Measurements from ENCODE around the gene H19. TPM values are rescaled to one million over a fixed set of nuclear protein-coding genes. Genes with fewer than 3 reads are reported as not detected.

Gene H19
- total RNA-seq: 67.3 TPM

DNA sequence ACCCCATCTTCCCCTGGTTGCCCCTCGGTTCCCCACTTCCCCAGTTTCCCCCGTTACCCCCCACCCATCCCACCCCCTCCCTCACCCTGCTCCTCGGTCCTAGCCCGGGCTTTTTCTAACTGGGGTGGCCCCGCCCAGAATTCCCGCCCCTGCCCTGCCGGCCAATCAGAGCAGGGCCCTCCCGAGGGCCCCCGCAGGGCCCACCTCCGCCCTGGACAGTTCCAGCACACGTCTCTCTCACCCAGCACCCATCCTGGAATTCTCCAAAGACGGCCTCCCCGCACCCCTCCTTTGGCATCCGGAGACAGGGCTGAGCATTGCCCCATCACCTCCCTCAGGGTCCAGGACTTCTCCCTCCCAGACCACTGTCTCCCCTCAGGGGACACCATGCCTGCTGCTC, at the start of gene H19:
Gene H19, minus strand, starts transcription at position 88 of the 400 bp plus-strand sequence.
- no peak for DNase-seq (ENCODE audit: low spot score)

DNA sequence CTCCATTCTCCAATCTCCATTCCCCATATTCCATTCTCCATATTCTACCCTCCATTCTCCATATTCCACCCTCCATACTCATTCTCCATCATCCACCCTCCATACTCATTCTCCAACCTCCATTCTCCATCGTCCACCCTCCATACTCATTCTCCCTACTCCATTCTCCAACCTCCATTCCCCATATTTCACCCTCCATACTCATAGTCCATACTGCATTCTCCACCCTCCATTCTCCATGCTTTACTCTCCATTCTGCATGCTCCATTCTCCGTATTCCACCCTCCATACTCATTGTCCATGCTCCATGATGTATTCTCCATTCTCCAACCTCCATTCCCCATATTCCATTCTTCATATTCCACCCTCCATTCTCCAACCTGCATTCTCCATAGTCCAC, 44.3 kb upstream of the H19 start:
- DNase-seq (ENCODE audit: low spot score): no peak

DNA sequence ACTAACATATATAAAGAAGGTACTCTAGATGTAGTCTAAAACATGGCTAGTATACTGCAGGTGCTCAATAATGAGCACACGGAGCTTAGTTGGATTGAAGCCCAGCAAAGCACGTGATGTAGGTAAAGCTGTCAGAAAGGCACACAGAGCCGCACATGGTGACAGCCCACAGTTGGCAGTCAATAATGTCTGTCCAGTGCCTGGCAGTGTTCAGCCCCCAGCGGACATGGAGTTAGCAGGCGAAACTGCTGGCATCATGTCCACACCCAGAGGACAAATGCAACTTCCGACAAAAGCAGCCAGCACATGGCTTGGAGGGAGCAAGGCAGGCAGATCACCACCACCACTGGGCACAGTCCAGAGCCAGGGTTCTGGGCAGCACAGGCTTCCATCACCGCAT, 43.5 kb upstream of the H19 start:
- DNase-seq (ENCODE audit: low spot score): no peak

DNA sequence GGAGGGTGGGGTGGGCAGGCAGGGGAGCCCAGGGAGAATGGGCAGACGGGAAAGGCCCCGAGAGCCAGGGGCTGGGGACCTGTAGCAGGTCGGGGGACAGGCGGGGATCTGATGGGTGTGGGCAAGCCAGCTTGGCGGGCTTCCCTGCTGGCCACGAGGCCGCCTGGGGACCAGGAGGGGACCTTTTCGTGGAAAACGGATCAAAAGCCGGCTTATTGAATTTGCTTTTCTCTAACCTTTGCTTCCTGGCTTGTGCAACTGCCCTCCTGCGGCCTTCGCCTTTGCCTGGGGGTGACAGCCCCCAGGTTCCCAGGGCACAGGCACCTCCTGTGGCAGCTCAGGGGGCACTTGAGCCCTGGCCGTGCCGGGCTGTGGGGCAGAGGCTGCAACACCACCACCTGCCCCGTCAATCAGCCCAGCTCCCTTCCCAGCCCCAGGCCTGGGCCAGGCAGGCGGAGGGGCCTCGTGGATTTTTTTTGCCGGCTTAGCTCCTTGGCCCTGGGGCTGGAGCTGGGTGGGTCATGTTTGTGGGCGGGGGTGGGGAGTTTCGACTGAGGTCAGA, 41.6 kb upstream of the H19 start:
- DNase-seq (ENCODE audit: low spot score): no peak

DNA sequence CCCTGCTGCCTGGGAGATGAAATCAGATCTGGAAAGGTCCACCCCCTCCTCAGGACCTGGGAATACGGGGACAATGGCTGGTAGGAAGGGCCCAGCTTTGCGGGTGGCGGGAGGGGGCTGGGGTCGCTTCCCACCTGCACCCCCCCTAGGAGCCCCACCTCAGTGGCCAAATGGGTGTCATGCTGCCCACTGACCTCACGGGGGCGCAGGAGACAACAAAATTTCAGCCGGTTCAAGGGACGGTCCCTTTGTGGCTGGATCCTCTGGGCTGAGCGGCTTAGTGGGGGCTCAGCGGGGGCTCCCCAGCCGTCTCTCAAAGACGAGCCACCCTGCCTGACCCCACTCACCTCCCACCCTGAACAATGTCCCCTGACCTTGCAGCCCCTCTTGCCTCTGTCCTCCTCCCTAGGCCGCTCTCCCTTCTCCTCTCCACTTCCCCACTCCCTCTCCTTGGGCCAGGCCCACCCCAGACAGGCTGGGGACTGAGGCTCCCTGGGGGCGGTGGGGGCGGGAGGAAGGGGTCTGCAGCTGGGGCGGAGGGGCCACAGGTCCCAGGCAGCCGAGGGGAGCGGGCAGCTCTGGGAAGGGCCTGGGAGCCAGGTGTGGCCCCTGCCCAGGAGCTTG, 39.3 kb upstream of the H19 start:
- DNase-seq (ENCODE audit: low spot score): no peak

DNA sequence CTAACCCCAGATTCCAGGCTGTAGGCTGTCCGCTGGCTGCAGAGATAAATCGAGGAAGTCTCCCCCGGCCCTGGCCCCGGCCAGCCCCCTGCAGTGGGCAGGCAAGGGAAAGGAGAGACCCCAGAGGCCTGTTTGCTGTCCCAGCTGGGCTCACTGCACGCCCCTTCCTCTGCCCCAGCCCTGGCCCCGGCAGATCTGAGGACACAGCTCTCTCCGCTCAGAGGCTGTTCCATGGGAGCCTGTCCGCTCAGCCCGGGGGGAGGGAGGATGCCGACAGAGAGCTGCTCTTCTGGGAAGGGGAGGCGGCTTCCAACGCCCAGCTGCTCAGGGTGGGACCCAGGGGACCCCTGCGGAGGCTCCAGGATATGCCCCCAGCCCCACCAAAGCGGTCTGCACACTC, 37.7 kb upstream of the H19 start:
- no peak for DNase-seq (ENCODE audit: low spot score)

DNA sequence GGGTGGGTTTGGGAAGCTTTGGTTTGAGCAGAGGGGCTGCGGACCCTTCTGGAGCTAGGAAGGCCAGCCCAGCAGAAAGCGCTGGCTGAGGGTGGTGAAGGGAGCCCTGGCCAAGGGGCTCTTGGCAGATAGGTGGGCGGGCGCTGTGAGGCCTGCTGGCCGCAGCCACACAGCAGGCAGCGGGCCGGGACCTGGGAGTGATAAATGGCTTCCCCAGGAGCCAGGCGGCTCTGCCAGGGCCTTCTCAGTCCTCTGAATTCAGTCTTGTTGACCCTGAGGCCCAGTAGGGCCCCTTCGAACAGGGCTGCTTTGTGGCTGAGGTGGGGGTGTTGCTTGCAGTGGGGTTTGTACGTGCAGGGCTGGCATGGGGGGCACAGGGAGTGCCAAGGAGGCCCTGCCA, 33.4 kb upstream of the H19 start:
- DNase-seq (ENCODE audit: low spot score): no peak

DNA sequence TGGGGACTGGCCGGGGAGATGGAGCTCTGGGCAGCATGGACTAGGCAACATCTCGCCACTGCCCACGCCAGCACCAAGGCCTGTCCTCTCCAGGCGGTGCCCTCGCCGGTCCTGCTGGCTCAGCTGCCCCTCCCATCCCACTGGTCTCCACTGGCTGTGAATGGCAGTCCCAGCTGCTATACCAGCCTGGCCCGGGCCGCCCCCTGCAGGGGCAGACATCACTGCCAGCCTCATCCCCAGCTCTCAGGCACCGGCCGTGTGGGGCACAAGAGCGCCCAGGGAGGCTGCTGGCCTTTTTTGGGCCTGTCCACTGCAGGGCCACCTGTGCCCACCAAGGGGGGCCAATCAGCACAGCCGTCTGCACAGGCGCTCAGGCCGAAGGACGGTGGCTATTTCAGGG, 30.1 kb upstream of the H19 start:
- no peak for DNase-seq (ENCODE audit: low spot score)

DNA sequence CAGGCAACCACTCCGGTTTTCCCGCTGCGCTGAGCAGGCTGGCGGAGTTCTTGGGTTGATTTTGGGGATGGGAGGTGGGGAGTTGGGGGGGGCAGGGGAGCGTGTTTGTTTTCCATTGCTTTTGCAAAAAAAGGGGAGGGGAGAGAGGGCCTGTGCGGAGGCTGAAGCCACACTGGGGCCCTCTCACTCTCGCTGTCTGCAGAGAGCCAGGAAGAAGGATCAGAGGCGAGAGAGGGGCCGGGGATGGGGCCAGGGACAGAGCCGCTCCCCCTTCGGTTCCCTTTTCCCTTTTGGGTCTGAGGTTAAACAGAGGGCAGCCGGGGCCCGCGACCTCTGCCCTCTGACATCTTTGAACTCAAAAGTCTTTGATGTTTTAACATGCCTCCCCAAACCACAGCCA, 17.4 kb upstream of the H19 start:
- no peak for DNase-seq (ENCODE audit: low spot score)

DNA sequence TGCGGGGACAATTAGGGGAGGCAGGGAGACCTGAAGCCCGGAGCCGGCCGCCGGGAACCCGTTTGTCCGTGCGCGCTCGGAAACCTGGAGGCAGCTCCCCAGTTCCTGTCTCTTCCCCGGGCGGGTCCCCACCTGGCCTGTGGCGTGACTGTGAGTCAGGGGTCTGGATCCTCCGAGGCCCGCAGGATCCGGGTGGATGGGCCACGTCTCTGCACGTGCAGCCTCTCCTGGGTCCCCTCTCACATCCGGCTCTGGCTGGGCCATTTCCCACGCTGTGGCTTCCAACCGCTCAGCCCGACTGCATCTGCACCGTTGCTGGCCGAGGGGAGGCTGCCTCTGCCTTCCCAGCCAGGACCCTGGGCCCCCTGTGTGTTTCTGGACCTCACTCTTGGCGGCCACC, 14.8 kb upstream of the H19 start:
- no peak for DNase-seq (ENCODE audit: low spot score)

DNA sequence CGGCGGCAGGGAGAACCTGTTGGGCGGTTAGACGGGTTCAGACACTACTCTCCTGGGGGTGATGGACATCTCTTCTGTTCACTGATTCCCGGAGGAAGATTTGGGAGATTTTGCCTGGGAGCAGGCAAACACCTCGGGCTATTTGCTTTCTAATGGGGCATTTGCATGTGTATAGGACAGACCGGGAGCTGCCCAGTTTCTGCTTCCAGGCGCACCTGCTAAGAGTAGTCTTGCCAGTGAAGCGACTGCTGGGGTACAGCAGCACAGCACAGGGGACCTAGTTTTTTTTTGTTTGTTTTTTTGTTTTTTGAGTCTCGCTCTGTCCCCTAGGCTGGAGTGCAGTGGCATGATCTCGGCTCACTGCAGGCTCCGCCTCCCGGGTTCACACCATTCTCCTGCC, 6.8 kb upstream of the H19 start:
- no peak for DNase-seq (ENCODE audit: low spot score)

DNA sequence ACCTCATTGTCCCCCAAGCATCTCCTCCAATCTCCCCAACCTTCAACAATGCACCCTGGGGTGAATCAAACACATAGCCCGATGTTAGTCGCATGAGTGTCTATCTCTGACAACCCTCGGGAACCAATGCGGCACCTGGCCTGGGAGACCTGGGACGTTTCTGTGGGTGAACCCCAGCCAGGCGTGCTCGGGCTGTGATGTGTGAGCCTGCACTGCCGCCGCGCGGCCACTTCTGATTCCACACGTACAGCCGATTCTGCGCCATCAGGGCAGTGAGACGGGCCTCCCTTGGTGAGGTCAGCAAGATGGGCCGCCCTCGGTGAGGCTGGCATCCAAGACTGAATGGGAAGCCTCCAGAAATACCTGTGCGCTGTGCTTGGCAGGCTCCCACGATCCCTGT, 5.2 kb upstream of the H19 start:
- no peak for DNase-seq (ENCODE audit: low spot score)

DNA sequence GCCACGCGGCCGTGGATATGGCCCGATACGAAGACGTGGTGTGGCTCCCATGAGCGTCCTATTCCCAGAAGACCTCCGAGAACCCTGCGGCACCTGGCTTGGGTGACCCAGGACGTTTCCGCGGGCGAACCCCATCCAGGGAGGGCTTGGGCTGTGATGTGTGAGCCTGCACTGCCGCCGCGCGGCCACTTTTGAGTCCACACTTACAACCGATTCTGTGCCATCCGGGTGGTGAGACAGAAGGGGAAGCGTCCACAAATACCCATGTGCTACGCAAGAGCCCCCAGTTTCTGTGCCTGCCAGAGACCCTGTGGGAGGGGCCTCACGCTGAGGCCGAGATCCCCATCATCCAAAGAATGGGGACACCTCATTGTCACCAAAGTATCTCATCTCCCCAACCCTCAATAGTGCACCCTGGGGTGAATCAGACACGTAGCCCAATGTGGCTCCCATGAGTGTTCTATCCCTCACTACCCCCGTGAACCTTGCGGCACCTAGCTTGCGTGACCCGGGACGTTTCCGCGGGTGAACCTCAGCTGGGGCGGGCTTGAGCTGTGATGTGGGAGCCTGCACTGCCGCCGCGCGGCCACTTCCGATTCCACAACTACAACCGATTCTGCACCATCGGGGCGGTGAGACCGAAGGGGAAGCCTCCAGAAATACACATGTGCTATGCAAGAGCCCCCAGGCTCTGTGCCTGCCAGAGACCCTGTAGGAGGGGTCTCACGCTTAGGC, 4.6 kb upstream of the H19 start:
- no peak for DNase-seq (ENCODE audit: low spot score)

DNA sequence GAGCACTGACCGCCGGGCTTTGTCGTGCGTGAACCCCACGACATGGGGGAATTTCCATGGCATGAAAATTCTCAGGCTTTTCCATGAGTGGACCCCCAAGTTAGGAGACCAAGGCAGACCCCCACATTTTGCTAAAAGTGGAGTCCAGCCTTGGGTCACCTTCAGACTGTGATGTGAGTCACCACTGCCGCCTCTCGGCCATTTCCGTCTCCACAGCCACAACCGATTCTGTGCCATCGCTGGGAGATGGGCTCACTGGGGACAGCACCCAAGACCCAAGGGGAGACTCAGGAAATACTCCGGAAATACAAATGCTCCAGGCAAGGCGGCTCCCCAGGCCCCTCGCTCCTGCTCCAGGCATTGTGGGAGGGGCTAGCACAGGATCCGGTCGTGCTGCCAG, 1.2 kb upstream of the H19 start:
- no peak for DNase-seq (ENCODE audit: low spot score)

DNA sequence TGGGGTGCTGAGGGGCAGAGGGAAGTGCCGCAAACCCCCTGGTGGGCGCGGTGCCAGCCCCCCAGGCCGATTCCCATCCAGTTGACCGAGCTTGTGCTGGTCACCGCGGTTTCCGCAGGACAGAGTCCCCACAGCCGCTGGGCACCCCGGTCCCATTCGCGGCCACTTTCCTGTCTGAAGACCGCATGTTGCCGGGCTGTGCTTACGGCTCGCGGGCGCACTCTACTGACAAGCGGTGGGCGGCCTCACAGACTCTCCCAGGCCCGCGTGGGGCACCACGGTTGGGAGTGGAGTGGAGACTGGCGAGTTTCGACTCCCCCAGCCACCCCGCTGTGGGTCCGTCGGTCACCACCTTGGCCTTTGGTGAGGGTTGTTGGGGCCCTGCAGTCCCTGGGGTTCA, 648 bp upstream of the H19 start:
- DNase-seq (ENCODE audit: low spot score): no peak

DNA sequence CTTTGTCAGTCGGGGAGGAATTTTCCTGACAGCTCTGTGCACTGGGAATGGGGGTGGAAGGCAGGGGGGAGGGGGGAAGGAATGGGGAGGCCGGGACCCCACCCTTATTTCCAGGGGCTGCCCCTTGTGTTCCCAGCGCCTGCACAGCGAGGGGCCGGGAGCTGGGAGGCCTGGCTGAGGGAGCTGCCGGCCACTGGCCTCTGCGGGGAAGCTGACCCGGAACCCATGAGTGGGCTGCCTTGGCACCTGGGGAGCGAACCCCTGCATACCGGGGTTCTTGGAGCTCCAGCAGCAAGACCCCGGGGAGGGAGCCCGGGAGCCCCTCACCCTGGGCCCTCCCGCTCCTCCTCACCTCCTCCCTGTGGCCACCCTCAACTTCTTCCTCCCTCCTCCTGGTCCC, 3.5 kb downstream of the H19 start:
- DNase-seq (ENCODE audit: low spot score): no peak

DNA sequence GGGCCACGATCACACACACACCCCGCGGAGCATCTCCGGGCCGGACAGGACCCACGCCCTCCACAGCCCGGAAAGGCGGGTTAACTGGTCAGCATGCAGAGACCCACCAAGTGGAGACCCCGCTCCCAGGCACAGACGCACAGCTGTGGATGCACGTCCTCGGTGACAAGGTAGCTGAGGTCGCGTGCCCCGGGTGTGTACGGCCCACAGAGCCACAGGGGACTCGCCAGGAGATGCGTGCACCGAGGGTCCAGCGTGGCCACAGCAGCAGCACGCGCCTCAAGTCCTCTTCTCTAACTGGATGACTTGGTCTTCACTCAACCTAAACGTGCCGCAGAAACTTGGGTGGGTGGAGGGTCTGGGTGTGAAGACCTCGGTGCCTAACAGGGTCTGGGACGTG, 5.5 kb downstream of the H19 start:
- DNase-seq (ENCODE audit: low spot score): no peak

DNA sequence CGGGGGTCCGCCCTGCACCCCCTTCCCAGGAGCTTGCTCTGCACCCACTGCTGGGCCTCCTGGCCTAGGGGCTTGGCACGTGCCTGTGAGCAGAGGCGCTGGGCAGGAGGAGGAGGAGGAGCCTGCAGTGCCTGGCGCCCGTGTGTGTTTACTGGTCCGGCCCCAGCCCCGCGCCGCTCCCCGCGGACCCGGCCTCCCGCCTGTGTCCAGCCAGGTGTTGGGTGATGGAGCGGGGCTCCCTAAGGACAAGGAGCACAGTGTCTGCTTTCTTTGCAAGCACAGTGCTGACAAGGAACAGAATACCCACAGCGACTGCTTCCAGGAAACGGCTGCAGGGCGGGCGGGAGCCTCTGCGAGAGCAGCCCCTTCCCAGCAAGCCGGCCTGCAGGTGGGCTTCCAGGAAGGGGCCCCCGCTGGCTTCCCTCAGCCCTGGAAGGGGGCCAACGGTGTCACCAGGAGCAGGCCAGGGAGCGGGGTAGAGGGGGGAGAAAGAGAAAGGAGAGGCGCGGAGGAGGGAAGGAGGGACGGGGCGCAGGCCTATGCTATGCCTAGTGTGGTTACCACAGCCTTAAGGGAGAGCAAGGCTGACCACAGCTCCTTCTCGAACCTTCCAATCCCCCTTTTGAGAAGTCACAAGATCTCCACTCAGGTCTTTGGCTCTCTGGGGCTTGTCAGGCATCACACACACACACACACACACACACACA, 6.6 kb downstream of the H19 start:
- DNase-seq (ENCODE audit: low spot score): no peak

DNA sequence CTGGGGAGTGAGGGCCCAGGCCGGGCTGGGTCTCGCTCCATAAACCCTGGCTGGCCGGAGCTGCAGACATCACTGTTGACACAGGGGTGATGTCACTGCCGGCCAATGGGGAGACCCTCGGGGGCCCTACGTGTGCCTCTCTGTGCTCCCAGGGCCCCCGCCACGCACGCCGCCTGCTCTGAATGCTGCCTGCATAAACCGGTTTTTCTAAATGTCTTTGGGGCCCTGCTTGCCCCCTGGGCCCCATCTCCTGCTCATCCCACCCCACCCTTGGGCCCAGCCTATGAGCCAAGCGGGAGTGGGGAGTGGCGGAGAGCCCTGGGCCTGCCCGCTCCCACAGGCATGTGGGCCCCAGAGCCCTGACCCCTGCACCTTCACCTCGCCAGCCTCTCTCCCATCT, 7.7 kb downstream of the H19 start:
- DNase-seq (ENCODE audit: low spot score): no peak

DNA sequence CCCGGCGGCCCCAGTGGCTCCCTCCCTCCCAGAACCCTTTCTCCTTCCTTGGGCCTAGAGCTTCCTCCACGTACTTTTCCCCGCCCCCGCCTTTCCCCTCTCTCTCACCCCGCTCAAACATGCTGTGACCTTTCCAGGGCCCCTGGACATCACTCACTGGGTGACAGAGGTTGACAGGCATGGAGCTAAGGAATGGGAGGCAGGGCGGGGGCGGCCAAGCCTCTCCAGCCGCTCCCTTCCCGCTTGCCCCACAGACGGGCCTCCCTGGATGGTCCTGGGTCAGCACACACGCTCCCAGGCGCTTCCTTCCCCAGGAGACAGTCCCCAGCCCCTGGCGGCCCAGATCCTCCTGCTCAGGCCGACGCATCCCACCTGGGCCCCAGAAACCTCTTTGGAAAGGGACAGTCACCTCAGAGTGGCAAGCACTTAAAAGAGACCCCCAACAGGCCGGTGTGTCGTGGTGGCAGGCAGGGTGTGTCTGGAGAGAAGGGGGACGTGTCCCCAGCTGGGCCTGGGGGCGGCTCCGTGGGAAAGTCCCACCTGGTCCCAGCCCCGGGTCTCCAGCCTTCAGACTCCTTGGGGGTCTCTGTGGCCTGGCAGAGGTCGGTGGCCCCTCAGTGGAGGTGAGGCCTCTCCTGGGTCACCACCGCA, 8.8 kb downstream of the H19 start:
- DNase-seq (ENCODE audit: low spot score): no peak

DNA sequence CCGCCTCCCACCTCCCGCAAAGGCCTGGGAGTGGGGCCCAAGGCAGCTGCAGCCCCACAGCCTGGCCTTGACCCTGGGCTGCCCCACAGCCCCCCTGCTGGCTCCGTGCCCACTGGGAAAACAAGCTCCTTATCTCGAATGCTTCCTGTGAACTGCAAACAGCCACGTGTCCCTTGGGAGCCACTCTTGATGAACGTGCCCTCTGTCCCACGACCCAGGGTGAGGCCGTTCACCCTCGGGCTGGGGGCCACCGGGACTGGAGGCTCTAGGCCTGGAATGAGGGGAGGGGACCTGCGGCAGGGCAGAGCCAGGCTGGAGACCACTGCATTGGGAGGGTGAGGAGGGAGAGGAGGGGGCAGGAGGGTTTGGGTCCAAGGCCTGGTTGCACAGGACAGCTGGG, 9.5 kb downstream of the H19 start:
- no peak for DNase-seq (ENCODE audit: low spot score)

DNA sequence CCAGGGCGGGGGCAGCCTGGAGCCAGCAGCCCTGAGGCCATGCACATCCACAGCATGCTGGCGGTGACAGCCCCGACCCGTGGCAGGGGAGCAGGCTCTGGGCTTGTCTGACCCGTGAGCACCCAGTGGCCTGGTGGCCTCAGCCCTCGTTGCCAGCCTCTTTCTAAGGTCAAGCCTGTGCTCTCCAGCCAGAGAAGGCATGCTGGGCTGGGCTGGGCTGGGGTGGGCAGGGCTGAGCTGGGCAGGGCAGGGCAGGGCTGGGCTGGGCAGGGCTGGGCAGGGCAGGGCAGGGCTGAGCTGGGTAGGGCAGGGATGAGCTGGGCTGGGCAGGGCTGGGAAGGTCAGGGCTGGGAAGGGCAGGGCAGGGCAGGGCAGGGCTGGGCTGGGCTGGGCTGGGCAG, 10.6 kb downstream of the H19 start:
- no peak for DNase-seq (ENCODE audit: low spot score)

DNA sequence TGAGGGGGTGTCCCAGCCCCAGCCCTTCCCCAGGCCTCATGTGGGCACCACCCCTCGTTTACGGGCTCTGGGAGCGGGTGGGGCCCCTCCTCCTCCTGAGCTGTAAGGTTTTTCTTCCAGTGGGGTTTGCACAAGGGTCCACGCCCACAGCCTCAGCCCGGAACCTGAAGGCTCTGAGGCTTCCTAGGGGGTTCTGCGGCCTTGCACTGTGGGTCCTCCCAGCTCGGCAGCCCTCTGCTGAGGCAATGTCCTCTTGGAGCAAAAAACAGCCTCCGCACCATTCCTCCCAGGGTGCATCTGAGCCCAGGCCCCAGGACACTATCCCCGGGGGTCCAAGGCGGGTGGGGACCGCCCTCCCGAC, 14.1 kb downstream of the H19 start:
- no peak for DNase-seq (ENCODE audit: low spot score)

Data from mucosa of gallbladder (tissue), 1 donor.